NCI-H187 (cell line): ENCODE data around the gene C16orf89.
"Not testable (repeated sequence)": the region's sequence is repeated elsewhere in the genome, so short reads cannot be mapped to it uniquely, and the experiment has no call there.

Experiments used
- DNase-seq, 2 experiments: peaks; one replicate each; lab custom pipeline; 2025; lab: John Stamatoyannopoulos, UW

The C16orf89 gene

DNA sequence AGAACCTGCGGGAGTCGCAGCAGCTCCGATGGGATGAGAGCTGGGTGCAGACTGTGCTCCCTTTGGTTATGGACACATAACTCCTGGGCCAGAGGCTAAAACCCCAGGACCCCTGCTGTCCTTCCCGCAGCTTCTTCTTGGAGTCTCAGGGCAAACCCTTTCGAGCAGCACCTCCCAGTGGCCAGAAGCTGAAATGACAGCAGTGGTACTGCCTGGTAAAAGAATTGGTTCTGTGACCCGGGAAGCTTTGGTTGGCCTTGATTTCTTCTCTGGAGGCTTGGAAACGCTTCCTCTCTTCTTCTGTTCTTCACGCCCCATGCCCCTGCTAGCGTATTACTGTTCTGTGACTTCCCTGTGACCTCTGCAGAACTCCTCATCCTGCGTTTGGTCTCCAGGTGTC lies 19.0 kb upstream of the C16orf89 start:
- DNase-seq: not testable (repeated sequence)

DNA sequence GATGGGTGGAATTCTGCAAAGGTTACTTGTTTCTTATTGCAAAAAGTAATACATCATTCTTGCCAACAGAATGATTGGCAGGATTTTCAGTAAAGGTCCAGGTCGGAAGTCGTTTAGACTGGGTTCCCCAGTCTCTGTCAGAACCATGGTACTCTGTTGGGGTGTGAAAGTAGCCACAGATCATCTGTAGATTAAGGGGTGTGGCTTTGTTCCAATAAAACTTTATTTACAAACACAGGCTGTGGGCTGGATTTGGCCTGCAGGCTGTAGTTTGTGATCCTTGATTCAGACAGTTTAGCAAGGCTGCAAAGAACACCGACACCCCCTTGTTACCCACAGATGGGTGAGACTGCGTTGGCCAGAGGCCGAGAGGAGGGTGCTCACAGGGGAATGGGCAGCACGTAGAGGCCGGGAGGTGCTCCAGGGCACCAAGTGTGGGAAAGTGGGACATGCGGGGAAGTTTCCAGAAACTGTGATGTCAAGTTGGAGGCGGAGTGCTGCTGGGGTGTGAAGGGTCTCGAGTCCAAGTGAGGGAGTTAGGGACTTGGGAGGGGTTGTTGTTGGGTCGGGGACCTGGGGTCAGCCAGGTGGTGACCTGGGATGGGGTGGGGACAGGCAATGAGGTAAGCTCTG lies 18.5 kb upstream of the C16orf89 start:
- DNase-seq: not testable (repeated sequence)

DNA sequence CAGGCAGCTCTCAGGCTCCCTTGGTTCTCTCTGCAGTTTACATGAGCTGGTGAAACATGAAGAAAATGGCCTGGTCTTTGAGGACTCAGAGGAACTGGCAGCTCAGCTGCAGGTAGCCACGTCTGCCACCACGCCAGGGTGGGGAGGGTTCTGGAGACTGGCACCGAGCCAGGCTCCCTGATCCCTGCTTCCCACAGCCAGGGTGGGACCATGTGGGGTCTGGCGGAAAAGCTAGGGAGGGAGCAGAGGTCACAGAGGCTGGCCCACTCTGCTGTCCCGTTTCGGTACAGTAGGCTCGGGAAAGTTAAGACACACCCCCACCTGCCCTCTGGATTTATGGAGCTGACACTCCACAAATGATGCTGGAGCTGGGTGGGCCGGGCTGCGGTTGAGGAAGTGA lies 17.9 kb upstream of the C16orf89 start:
- not testable (repeated sequence) for DNase-seq

DNA sequence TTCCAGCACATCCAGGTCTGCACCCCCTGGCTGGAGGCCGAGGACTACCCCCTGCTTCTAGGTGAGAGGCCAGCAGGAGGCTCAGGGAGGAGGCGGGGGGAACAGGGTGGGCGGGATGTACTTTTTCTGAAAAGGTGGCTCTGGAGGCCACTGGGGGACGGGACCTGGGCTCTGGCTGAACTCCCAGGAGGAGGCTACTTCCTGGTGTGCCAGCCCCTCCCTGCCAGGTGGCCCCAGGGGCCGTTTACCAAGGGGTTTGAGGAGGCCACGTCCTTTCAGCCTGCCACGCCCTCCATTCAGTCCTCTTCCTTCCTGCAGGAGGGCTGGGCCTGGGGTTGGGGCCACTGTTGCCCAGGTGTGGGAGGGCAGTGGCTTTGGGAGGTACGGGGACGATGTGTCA lies 15.2 kb upstream of the C16orf89 start:
- DNase-seq: not testable (repeated sequence)

DNA sequence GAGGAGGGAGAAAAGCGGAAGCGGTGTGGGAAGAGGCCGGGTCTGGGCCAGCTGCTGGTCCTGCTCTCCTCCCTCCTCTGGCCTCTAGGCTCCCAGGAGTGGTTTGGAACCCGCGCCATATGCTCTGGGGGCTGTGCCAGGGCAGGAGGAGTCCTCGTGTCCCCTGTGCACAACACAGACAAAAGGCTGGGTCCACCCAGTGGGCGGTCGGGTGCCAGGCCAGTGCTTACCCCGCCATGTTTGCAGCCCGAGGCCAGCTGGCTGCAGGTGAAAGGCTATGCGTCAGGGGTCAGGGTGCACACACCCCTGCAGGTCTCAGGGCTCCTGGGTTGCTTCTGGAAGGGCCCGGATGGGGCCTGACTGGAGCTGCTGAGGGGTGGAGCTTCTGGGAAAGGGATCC lies 14.7 kb upstream of the C16orf89 start:
- DNase-seq: not testable (repeated sequence)

DNA sequence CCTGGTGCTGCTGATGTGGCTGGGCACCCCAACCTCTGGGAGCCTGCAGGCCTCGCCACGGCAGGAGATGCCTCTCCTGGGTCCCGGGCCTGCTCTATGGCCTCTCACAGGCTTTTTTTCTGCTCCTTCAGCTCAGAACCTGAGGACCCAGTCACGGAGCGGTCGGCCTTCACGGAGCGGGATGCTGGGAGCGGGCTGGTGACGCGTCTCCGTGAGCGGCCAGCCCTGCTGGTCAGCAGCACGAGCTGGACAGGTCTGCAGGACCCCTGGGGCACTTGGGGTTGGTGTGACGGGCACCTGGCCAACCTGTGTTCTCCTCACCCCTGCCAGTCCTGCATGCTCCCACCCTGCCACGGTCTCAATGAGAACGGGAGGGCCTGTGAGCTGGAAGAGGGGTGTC lies 12.9 kb upstream of the C16orf89 start:
- no peak for DNase-seq

DNA sequence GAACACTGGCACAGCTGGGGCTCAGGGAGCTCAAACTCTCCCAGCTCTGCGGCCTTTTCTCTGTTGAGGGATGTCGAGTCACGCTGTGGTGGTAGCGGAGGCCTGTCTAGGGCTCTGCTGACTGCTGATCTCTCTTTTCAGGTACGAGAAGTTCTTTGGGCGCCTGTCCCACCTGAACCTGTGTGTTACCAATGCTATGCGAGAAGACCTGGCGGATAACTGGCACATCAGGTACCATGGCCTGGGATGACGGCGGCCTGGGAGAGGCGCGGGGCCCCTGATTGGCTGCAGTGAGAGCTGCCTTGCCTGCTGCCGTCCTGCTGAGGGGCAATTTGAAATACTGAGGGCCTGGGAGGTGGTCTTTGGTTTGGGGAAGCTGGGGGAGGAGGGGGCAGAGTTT lies 11.5 kb upstream of the C16orf89 start:
- DNase-seq: no peak

DNA sequence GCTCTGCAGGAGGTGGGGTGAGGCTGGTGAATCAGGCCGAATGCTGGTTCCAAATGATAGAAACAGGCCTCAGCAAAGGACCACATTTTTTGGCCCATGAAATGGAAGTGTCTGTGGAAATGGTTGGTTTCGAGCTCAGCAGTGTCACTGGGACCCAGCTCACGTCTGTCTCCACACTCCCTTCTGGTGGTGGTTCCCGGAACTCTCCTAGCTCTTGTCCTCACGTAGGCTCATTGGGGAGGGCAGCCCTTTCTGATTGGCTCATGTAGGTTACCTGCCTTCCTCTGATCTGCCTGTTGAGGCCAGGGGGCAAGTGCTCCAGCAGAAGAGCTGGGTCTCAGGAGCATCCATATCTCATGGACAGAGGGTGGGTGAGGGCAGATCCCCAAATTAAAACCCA lies 9.9 kb upstream of the C16orf89 start:
- no peak for DNase-seq

DNA sequence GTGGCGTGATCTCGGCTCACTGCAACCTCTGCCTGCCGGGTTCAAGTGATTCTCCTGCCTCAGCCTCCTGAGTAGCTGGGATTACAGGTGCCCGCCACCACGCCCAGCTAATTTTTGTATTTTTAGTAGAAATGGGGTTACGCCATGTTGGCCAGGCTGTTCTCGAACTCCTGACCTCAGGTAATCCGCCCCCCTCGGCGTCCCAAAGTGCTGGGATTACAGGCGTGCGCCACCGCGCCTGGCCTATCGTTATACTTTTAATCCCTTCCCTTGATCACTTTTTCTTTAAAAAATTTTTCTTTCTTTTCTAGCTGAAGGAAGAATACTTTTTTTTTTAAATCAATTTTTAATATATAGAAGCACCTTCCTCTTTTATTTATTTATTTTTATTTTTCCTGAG lies 8.0 kb upstream of the C16orf89 start:
- DNase-seq: not testable (repeated sequence)

DNA sequence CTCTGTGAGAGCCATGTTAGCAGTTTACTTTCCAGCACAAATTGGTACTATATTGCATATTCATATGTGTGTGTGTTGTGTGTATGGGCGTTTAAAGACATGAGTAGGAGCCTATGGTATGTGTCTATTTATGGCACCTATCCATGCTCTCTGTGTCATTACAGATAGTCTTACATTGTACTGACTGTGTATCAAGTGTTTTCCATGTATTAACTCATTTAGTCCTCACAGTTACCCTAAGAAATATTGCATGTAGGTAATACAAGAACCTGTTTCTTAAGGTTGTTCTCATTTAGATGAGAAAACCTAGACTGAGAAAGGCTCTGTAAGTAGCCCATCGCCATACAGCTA lies 7.5 kb upstream of the C16orf89 start:
- no peak for DNase-seq

DNA sequence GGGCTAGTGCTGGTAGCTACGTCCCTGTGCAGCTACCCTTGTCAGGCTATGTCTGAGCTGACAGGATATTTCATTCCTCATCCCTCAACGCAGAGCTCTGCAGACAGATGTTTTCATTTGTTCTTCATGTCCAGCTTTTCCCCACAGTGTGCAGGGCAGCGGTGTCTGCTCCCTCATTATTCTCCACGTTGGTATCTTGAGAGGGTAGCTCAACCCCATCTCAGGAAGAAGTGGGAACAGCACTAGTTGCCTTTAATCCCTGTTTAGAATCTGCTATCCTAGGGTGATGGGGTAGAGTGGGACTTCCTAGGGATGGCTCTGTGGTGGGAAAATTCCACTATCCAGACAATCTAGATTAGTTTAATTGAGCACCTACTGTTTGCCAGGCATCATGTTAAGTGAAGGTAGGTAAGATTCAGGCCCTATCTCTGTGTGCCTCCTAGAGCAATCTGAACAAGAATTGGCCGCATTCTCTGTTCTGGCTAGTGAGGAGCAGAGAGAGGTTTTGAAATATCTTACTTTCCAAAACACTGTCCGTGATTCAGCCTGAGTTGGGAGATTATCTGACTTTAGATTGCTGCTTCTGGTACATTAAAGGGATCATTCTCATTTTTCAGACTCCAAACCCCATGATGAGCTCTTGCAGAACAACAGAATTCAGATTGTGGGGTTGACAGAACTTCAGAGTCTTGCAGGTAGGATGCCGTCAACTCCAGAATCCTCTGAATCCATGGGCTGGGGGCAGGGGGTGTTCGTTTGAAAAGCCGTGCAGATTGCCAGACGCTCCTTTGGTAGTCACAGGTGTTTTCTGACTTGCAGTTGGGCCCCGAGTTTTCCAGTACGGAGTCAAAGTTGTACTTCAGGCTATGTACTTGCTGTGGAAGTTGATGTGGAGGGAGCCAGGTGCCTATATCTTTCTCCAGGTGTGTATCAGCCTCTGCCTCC lies 6.8 kb upstream of the C16orf89 start:
- no peak for DNase-seq

DNA sequence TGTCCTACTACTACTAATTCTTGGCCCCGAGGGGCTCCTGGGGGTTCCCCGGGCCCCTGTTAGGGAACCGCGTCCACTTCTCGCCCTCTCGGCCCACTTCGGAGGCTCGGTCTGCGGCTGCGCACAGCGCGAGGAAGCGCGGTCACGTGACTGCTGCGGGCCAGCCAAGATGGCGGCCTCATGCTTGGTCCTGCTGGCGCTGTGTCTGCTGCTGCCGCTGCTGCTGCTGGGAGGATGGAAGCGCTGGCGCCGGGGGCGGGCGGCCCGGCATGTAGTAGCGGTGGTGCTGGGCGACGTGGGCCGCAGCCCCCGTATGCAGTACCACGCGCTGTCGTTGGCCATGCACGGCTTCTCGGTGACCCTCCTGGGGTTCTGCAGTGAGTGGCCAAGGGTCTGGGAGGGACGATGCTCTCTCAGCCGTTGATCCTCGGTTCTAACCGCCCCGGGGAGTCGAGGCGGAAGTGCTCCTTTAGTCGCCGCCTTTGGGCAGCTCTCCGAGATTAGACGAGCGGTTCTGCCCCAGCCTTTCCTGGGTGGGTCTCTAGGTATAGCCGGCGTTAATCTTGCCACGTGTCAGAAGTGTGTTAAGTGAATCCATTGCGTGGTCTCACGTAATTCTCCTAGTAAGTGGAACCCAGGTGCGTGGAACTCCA lies 6.1 kb upstream of the C16orf89 start, which contains the start of gene ALG1:
Gene ALG1, plus strand, starts transcription at position 163 of the 653 bp plus-strand sequence. Its CDS starts 7 bp downstream, at position 170.
- DNase-seq: peak; percentile 25 to 72

DNA sequence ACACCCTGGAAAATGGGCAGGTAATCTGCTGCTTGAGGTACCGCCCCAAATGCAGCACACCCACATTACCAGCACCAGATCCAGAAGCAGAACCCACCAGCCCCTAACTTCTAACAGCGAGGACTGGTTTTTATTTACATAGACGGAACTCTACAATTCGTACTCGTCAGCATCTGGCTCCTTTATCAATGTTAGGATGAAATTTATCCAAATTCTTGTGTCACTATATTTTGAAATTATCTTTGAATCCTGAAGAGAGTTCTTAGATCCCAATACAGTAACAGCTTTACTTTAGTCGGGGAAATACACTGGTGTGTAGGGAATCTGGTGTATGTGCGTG lies 5.6 kb upstream of the C16orf89 start:
- DNase-seq: no peak

DNA sequence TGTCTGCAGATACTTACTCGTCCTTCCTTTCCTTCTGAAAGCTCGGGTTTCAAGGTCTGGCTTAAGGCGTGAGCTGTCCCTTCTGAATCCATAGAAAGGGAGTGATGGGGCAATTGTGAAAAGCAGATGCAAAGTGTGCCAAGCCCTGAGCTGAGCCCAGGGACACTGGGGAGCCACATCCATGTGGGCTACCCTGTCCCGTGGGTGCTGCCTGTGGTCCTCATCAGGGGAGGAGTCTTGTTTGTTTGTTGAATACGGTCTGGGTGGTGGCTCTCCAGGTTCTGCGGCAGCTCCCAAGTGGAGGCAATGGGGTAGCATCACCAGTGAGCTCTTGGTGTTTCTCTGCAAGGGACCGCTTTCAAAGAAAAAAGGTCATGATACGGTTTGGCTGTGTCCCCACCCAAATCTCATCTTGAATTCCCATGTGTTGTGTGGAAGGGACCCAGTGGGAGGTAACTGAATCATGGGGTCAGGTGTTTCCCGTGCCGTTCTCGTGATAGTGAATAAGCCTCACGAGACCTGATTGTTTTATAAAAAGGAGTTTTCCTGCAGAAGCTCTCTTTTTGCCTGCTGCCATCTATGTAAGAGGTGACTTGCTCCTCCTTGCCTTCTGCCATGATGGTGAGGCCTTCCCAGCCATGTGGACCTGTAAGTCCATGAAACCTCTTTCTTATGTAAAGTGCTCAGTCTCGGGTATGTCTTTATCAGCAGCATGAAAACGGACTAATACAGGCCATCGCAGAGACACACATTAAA lies 4.9 kb upstream of the C16orf89 start:
- DNase-seq: no peak

DNA sequence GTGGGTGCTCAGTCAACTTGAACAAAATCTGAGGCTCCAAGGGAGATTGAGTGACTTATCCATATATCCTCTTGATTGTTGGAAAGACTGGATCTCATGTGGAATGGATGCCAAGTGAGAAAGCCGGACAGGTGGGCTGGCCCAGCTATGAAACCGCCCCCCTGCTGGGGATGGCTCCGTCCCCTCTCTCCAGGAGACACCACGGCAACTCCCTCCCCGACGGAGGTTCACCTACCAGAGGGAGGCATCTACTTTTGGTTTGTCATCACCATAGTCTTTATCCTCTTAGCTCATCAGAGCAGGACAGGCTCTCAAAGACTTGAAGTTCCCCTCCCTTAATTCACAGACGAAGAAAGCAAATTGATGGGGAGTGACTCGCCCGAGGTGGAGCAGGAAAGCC lies 4.1 kb upstream of the C16orf89 start:
- DNase-seq: no peak

DNA sequence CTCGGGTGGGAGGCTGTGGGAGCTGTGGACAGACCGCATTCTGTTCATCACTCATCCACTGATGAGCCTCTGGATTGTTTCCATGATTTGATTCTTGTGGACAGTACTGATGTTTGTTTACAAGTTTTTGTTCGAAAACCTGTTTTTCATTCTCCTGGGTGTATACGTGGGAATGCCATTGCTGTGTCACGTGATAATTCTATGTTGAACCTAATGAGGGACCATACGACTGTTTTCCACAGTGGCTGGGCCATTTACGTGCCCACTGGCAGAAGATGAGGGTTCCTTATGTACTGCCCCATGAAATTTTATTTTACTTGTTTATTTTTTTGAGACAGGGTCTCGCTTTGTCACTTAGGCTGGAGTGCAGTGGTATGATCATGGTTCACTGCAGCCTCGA lies 3.3 kb upstream of the C16orf89 start:
- DNase-seq: no peak

DNA sequence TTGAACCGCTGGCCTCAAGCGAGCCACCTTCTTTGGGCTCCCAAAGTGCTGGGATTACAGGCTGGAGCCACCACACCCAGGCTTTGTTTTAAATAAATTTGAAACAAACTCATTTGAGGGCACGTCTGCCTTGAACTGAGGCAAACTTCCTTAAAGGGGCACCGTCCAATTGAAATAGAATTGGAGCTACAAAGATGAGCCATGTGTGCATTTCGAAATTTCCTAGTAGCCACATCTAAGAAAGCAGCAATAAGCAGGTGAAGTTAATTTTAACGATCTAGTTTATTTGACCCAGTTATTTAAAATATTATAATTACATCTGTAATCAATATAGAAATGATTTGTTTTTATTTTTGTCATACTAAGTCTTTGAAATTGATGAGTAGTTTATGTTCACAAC lies 755 bp upstream of the C16orf89 start:
- no peak for DNase-seq

DNA sequence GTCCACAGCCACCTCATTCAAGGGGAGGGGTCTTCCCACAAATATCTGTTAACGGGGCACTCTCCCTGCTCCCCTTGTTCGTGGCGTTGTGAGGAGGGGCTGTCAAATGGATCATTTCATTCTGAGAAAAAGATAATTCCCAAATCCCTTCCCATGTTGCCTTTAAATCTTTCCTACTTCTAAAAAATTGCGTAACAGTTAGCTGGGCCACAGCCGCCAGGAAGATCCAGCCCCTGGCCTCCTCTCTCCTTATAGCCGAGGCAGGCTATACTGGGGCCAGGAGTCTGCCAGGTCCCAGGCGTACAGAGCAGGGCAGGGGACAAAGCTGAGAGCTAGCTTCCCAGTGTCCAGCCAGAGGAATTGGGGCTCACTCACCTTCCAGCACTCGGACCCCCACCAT lies 430 bp downstream of the C16orf89 start:
- DNase-seq: no peak

DNA sequence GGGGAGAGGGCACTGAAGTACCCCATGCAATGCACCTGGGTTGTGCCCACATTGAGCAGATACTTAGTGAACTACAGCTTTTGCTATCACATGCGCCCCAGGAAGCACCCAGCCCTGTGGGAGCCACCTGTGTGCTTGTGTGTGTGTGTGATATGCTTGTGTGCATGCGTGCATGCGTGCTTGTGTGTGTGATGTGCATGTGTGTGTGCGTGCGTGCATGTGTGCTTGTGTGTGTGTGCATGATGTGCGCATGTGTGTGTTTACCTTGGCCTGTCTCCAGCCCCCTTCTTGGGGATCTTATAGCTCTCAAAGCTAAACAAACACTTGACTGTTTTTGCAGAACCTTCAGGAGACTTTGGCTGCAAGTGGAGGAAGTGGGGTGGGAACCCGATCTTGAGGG lies 841 bp downstream of the C16orf89 start:
- DNase-seq: peak; percentile 28 to 55

DNA sequence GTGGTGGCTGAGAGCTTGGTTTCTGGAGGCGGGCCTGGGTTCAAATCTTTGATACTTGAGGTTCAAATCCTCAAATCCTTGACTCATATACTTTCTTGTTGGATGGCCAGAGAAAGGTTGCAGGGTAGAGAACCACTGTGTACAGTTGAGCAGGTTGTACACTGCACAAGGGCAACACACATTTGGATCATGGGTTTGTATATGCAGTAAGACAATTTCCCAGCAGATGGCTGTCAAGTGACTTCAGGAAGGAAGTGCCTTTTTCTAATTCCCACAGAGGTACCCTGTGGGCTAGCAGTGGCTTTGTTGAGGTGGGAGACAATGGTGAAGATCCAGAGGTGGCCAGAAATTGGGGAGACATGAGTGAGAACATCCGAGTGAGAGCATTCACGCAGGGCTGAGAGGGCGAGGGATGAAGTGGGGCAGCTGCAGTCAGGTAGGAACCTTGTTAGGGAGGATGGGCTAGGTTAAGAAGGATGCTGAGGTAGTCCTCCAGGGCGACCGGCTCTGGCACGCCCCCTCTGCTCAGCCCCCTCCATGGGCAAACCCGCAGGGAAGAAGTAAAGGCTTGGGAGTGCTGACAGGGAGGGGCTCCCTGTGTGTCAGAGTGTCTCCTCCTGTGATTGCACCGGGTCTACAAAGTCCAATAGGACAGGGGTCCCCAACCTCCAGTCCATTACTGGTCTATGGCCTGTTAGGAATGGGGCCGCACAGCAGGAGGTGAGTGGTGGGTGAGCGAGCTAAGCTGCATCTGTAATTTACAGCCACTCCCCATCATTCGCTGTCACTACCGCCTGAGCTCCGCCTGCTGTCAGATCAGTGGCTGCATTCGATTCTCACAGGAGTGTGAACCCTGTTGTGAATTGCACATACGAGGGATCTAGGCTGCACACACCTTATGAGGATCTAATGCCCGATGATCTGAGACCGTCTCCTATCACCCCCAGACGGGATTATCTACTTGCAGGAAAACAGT lies 2.7 kb downstream of the C16orf89 start:
- DNase-seq: no peak

DNA sequence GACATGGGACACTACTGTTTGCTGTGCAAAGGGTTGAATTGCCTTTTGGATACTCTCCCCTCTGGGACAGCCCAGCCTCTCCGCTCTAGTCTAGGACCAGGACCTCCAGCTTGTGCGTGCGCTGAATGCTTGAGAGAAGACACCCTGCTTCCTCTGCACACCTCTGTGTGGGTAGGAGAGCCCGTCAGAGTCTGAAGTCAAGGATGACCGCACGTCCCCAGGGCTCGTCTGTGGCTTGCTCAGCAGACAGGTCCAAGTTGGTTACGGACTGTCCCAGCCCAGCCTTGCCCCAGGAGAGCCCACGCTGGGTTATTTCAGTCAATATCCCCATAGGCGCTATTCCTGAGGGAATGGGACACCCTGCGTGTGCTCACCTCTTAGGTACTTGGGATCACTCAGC lies 3.7 kb downstream of the C16orf89 start:
- no peak for DNase-seq
